ENCODE results near the gene ASPM. TPM values are rescaled to one million over a fixed set of nuclear protein-coding genes. Genes with fewer than 3 reads are reported as not detected.

ASPM gene
- total RNA-seq, 1 experiment from 2014 or later, result 41.9 TPM

DNA sequence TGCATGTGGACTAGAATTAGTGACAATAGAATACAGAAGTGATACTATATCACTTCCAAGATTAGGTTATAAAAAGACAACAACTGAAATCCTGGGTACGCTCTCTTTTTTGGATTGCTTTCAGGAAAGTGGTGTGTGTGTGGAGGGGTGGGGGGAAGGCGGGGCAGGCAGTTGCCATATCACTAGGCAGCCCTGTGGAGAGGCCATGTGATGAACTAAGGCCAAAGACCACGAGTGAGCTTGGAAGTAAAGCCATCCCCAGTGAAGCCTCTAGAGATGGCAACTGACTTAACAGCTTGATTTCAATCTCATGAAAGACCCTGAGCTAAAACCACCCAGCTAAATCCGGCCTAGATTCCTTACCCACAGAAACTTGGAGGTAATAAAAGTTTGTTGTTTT is 6.2 kb upstream of the ASPM start:
- ChIA-PET POLR2A (no interaction called here), CTCF (interaction anchor here (0.7 kb wide), 1 partner anchor 978 kb away, joined by 6 read pairs; no protein-coding TSS in a partner anchor)
- H3K27ac Mint-ChIP-seq (ENCODE audit: unreplicated experiment), result no peak overlapping the region
- H3K27me3 Mint-ChIP-seq (ENCODE audit: insufficient read depth, unreplicated experiment), result no peaks in the 10 kb centered on the region
- peaks cover 14% of the 10 kb centered on the region for H3K4me1 Mint-ChIP-seq (ENCODE audit: low read depth, unreplicated experiment)
- TF ChIP-seq CTCF (IDR thresholded peaks at IDR 0.05; ENCODE audit: insufficient read depth in 1 of 2, low read depth in 1 of 2, low read length in 1 of 2, severe bottlenecking in 1 of 2, unreplicated experiment in 1 of 2), result no peak
- intact Hi-C loops (cut with micrococcal nuclease; ENCODE audit: unreplicated experiment), result no loop called here
- H3K9me3 Mint-ChIP-seq (ENCODE audit: unreplicated experiment), result no peaks in the 10 kb centered on the region
- H3K4me3 ChIP-seq (ENCODE audit: low read depth, low read length), result no peak overlapping the region
- no TSS peak for BruUV-seq (replicated peaks)
- DNase-seq, result no peak
- H3K36me3 Mint-ChIP-seq (ENCODE audit: insufficient read depth, unreplicated experiment), result no peaks in the 10 kb centered on the region
- no peaks in the 10 kb centered on the region for H3K36me3 ChIP-seq (ENCODE audit: control insufficient read depth, insufficient read depth, low read length)
- no peak overlapping the region for H3K4me3 Mint-ChIP-seq (ENCODE audit: unreplicated experiment)
- no peaks in the 10 kb centered on the region for H3K27me3 ChIP-seq (replicated peaks; ENCODE audit: control insufficient read depth, insufficient read depth, low read length)
- H3K4me1 ChIP-seq, result peaks cover 26% of the 10 kb centered on the region
- no peaks in the 10 kb centered on the region for H3K9me3 ChIP-seq

GRCh38 chr1:197151185-197151584 is 4.7 kb upstream of the ASPM start:
- H3K4me1 ChIP-seq, result peaks cover 26% of the 10 kb centered on the region
- CTCF ChIA-PET, result no interaction called here
- POLR2A ChIA-PET, result interaction anchor here (0.6 kb wide), 1 partner anchor 21 kb away, joined by 11 read pairs; no protein-coding TSS in a partner anchor
- H3K9me3 ChIP-seq, result no peaks in the 10 kb centered on the region
- H3K9me3 Mint-ChIP-seq (ENCODE audit: unreplicated experiment), result no peaks in the 10 kb centered on the region
- no TSS peak for BruUV-seq (replicated peaks)
- H3K4me3 ChIP-seq (ENCODE audit: low read depth, low read length), result no peak overlapping the region
- DNase-seq, result no peak
- no peaks in the 10 kb centered on the region for H3K36me3 ChIP-seq (ENCODE audit: control insufficient read depth, insufficient read depth, low read length)
- H3K4me1 Mint-ChIP-seq (ENCODE audit: low read depth, unreplicated experiment), result peaks cover 14% of the 10 kb centered on the region
- H3K4me3 Mint-ChIP-seq (ENCODE audit: unreplicated experiment), result no peak overlapping the region
- no peak for TF ChIP-seq CTCF (IDR thresholded peaks at IDR 0.05; ENCODE audit: insufficient read depth in 1 of 2, low read depth in 1 of 2, low read length in 1 of 2, severe bottlenecking in 1 of 2, unreplicated experiment in 1 of 2)
- H3K27ac Mint-ChIP-seq (ENCODE audit: unreplicated experiment), result no peak overlapping the region
- intact Hi-C loops (cut with micrococcal nuclease; ENCODE audit: unreplicated experiment), result loop anchor here (1.0 kb wide), 1 partner anchor 23 kb away; no protein-coding TSS in a partner anchor
- H3K36me3 Mint-ChIP-seq (ENCODE audit: insufficient read depth, unreplicated experiment), result peaks cover 8% of the 10 kb centered on the region
- no peaks in the 10 kb centered on the region for H3K27me3 ChIP-seq (replicated peaks; ENCODE audit: control insufficient read depth, insufficient read depth, low read length)
- H3K27me3 Mint-ChIP-seq (ENCODE audit: insufficient read depth, unreplicated experiment), result no peaks in the 10 kb centered on the region

GRCh38 chr1:197150336-197151005 is 4.0 kb upstream of the ASPM start:
- peaks cover 14% of the 10 kb centered on the region for H3K4me1 Mint-ChIP-seq (ENCODE audit: low read depth, unreplicated experiment)
- H3K36me3 Mint-ChIP-seq (ENCODE audit: insufficient read depth, unreplicated experiment), result peaks cover 8% of the 10 kb centered on the region
- H3K9me3 ChIP-seq, result no peaks in the 10 kb centered on the region
- no peaks in the 10 kb centered on the region for H3K27me3 Mint-ChIP-seq (ENCODE audit: insufficient read depth, unreplicated experiment)
- POLR2A ChIA-PET, result no interaction called here
- no peaks in the 10 kb centered on the region for H3K27me3 ChIP-seq (replicated peaks; ENCODE audit: control insufficient read depth, insufficient read depth, low read length)
- no TSS peak for BruUV-seq (replicated peaks)
- no peaks in the 10 kb centered on the region for H3K36me3 ChIP-seq (ENCODE audit: control insufficient read depth, insufficient read depth, low read length)
- no peak for TF ChIP-seq CTCF (IDR thresholded peaks at IDR 0.05; ENCODE audit: insufficient read depth in 1 of 2, low read depth in 1 of 2, low read length in 1 of 2, severe bottlenecking in 1 of 2, unreplicated experiment in 1 of 2)
- H3K4me3 ChIP-seq (ENCODE audit: low read depth, low read length), result no peak overlapping the region
- CTCF ChIA-PET, result no interaction called here
- H3K4me3 Mint-ChIP-seq (ENCODE audit: unreplicated experiment), result no peak overlapping the region
- H3K9me3 Mint-ChIP-seq (ENCODE audit: unreplicated experiment), result no peaks in the 10 kb centered on the region
- H3K27ac Mint-ChIP-seq (ENCODE audit: unreplicated experiment), result no peak overlapping the region
- intact Hi-C loops (cut with micrococcal nuclease; ENCODE audit: unreplicated experiment), result loop anchor here (1.0 kb wide), 1 partner anchor 24 kb away; no protein-coding TSS in a partner anchor
- peaks cover 26% of the 10 kb centered on the region for H3K4me1 ChIP-seq
- no peak for DNase-seq

All from Caco-2 (cell line).